CD14-positive monocyte (primary cell): ENCODE measurements around the gene CXCR5. TPM values are rescaled to one million over a fixed set of nuclear protein-coding genes. Genes with fewer than 3 reads are reported as not detected.
A peak's percentile ranks its signal among the peaks of the same experiment; 100 is the strongest.

Experiments
- DNase-seq, 3 donors: peaks; one replicate each; pipeline ENCODE4 v3.0.0-alpha.2; 2011 to 2022
- H2AFZ ChIP-seq: 2 replicates; pipeline ENCODE4 v1.6.0; 2012; ENCODE audit warnings: mild to moderate bottlenecking, low read depth, low read length, inconsistent platforms; ENCODE audit not compliant: insufficient read depth, poor library complexity, severe bottlenecking
- H3K27ac ChIP-seq, 2 donors: 1 replicate in 1 of 2; 2 replicates in 1 of 2; pipeline ENCODE4 v1.5.1; 2012 to 2013; ENCODE audit warnings: low read length in 2 of 2, control low read depth in 1 of 2, inconsistent platforms in 1 of 2, low read depth in 1 of 2, mild to moderate bottlenecking in 1 of 2
- H3K27me3 ChIP-seq, 2 donors: one replicate each; pipeline versions ENCODE4 v1.6.0 to v1.6.1; 2011 to 2013; ENCODE audit warnings: low read length in 2 of 2; ENCODE audit not compliant: control insufficient read depth in 2 of 2, insufficient read depth in 2 of 2
- H3K36me3 ChIP-seq, 2 donors: replicated peaks in 1 of 2; 1 replicate in 1 of 2; 2 replicates in 1 of 2; pipeline versions ENCODE4 v1.5.1 to v1.6.1; 2012 to 2013; ENCODE audit warnings: low read length in 2 of 2, control low read depth in 1 of 2, inconsistent platforms in 1 of 2, mild to moderate bottlenecking in 1 of 2; ENCODE audit not compliant: insufficient read depth in 2 of 2, control insufficient read depth in 1 of 2
- H3K4me1 ChIP-seq, 2 donors: 1 replicate in 1 of 2; 2 replicates in 1 of 2; pipeline versions ENCODE4 v1.5.1 to v1.6.1; 2012 to 2013; ENCODE audit warnings: low read length in 2 of 2, control low read depth in 1 of 2, inconsistent platforms in 1 of 2, mild to moderate bottlenecking in 1 of 2, moderate library complexity in 1 of 2; ENCODE audit not compliant: insufficient read depth in 2 of 2, control insufficient read depth in 1 of 2
- H3K4me2 ChIP-seq: replicated peaks from 2 replicates; pipeline ENCODE3; 2012; ENCODE audit warnings: low read length, moderate library complexity, mild to moderate bottlenecking; ENCODE audit not compliant: poor library complexity, severe bottlenecking; ENCODE audit errors: extremely low read depth
- H3K4me3 ChIP-seq, 3 experiments: fragments of 200-600 bp in 1 of 3; sonication (generic) in 1 of 3; replicated peaks in 1 of 3; 1 replicate in 2 of 3; 2 replicates in 1 of 3; pipeline ENCODE4 v1.5.1; 2011 to 2013; ENCODE audit warnings: low read length in 3 of 3, mild to moderate bottlenecking in 3 of 3, control low read depth in 2 of 3, low read depth in 2 of 3, inconsistent platforms in 1 of 3, moderate library complexity in 1 of 3
- H3K79me2 ChIP-seq: 2 replicates; pipeline ENCODE4 v1.6.0; 2012; ENCODE audit warnings: mild to moderate bottlenecking, control low read depth, inconsistent platforms, low read length, moderate library complexity; ENCODE audit not compliant: insufficient read depth
- H3K9ac ChIP-seq: 2 replicates; pipeline ENCODE4 v1.6.0; 2017; ENCODE audit warnings: low read length, mild to moderate bottlenecking; ENCODE audit not compliant: insufficient read depth, poor library complexity, severe bottlenecking
- H3K9me3 ChIP-seq, 2 donors: replicated peaks in 1 of 2; 1 replicate in 1 of 2; 2 replicates in 1 of 2; pipeline versions ENCODE4 v1.5.1 to v1.6.1; 2012 to 2013; ENCODE audit warnings: low read length in 2 of 2, control low read depth in 1 of 2; ENCODE audit not compliant: control insufficient read depth in 1 of 2, insufficient read depth in 1 of 2
- H4K20me1 ChIP-seq: 2 replicates; pipeline ENCODE4 v1.6.0; 2012; ENCODE audit warnings: mild to moderate bottlenecking, low read length, control low read depth, moderate library complexity; ENCODE audit not compliant: insufficient read depth
- H3K27ac Mint-ChIP-seq, 7 donors: one replicate each; pipeline ENCODE4 v1.8.0; 2020; ENCODE audit warnings: mild to moderate bottlenecking in 7 of 7, mixed read lengths in 7 of 7, moderate library complexity in 6 of 7, inconsistent platforms in 2 of 7
- H3K27me3 Mint-ChIP-seq, 3 donors: one replicate each; pipeline ENCODE4 v1.8.0; 2021 to 2022; ENCODE audit warnings: low read depth in 3 of 3, mild to moderate bottlenecking in 3 of 3, mixed read lengths in 3 of 3, moderate library complexity in 3 of 3, inconsistent platforms in 1 of 3
- H3K36me3 Mint-ChIP-seq, 2 donors: one replicate each; pipeline ENCODE4 v1.8.0; 2020; ENCODE audit warnings: mixed read lengths in 2 of 2, inconsistent platforms in 1 of 2, mild to moderate bottlenecking in 1 of 2
- H3K4me1 Mint-ChIP-seq: one replicate; pipeline ENCODE4 v1.8.0; 2020; ENCODE audit warnings: mild to moderate bottlenecking, mixed read lengths
- H3K4me3 Mint-ChIP-seq, 2 donors: one replicate each; pipeline ENCODE4 v1.8.0; 2020; ENCODE audit warnings: mild to moderate bottlenecking in 2 of 2, mixed read lengths in 2 of 2, moderate library complexity in 1 of 2
- H3K9me3 Mint-ChIP-seq, 7 donors: one replicate each; pipeline ENCODE4 v1.8.0; 2020 to 2022; ENCODE audit warnings: mixed read lengths in 7 of 7, mild to moderate bottlenecking in 6 of 7, moderate library complexity in 6 of 7, inconsistent platforms in 2 of 7
- WGBS: methylation state at CpG from one replicate; pipeline ENCODE4 v1.1.5; 2013; ENCODE audit warnings: missing lambda C conversion rate; ENCODE audit not compliant: insufficient coverage; 5-methylcytosine and 5-hydroxymethylcytosine counted together
- intact Hi-C, 2 donors: fragments of 100-400 bp; cut with micrococcal nuclease; formaldehyde crosslinking; loops; one replicate each; pipeline versions ENCODE4 v1.15.0 to v1.15.1; 2023
- polyA plus RNA-seq, 3 donors: library from polyadenylated mRNA; depleted of rRNA in 1 of 3; unstranded in 2 of 3; stranded (reverse) in 1 of 3; fragments of 300-500 nt in 2 of 3; fragments of >200 nt in 1 of 3; fragmentation: Illumina TruSeq in 2 of 3; gene quantifications; 1 replicate in 2 of 3; 2 replicates in 1 of 3; pipeline ENCODE4 v1.2.3, GENCODE V29; 2012 to 2021
- TF ChIP-seq, protein P1 (sequence below): fragments of 200-600 bp; IDR thresholded peaks from one replicate; pipeline ENCODE4 v1.8.0; 2022; ENCODE audit warnings: antibody characterized with exemption, mild to moderate bottlenecking

The CXCR5 gene
- polyA plus RNA-seq, 3 donors, result 0.08 to 0.31 (median 0.09) TPM

DNA sequence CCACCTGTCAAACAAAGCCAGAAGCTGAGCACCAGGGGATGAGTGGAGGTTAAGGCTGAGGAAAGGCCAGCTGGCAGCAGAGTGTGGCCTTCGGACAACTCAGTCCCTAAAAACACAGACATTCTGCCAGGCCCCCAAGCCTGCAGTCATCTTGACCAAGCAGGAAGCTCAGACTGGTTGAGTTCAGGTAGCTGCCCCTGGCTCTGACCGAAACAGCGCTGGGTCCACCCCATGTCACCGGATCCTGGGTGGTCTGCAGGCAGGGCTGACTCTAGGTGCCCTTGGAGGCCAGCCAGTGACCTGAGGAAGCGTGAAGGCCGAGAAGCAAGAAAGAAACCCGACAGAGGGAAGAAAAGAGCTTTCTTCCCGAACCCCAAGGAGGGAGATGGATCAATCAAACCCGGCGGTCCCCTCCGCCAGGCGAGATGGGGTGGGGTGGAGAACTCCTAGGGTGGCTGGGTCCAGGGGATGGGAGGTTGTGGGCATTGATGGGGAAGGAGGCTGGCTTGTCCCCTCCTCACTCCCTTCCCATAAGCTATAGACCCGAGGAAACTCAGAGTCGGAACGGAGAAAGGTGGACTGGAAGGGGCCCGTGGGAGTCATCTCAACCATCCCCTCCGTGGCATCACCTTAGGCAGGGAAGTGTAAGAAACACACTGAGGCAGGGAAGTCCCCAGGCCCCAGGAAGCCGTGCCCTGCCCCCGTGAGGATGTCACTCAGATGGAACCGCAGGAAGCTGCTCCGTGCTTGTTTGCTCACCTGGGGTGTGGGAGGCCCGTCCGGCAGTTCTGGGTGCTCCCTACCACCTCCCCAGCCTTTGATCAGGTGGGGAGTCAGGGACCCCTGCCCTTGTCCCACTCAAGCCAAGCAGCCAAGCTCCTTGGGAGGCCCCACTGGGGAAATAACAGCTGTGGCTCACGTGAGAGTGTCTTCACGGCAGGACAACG, 11.7 kb downstream of the CXCR5 start:
- Histone ChIP-seq H2AFZ (no peak overlapping the region), H3K4me2 (no peak overlapping the region), H3K79me2 (no peaks in the 10 kb centered on the region), H3K36me3 (peaks cover 12 to 17% of the 10 kb centered on the region in 2 donors), H3K27ac (no peak overlapping the region), H4K20me1 (no peaks in the 10 kb centered on the region), H3K4me3 (no peak overlapping the region), H3K9me3 (no peaks in the 10 kb centered on the region), H3K27me3 (no peaks in the 10 kb centered on the region), H3K4me1 (peaks cover 14 to 15% of the 10 kb centered on the region in 2 donors), H3K9ac (no peak overlapping the region)
- Mint-ChIP-seq H3K9me3 (no peaks in the 10 kb centered on the region), H3K27ac (peak overlapping the region in 3 of 7 donors; percentile 14 to 66 (median 64)), H3K4me3 (no peak overlapping the region), H3K27me3 (peaks cover 3 to 10% (median 9%) of the 10 kb centered on the region in 3 donors), H3K36me3 (peaks cover 20 to 23% of the 10 kb centered on the region in 2 donors), H3K4me1 (peaks cover 23% of the 10 kb centered on the region)
- WGBS, result 95% methylated on average over 15 of the region's 26 CpGs
- TF ChIP-seq, protein P1, sequence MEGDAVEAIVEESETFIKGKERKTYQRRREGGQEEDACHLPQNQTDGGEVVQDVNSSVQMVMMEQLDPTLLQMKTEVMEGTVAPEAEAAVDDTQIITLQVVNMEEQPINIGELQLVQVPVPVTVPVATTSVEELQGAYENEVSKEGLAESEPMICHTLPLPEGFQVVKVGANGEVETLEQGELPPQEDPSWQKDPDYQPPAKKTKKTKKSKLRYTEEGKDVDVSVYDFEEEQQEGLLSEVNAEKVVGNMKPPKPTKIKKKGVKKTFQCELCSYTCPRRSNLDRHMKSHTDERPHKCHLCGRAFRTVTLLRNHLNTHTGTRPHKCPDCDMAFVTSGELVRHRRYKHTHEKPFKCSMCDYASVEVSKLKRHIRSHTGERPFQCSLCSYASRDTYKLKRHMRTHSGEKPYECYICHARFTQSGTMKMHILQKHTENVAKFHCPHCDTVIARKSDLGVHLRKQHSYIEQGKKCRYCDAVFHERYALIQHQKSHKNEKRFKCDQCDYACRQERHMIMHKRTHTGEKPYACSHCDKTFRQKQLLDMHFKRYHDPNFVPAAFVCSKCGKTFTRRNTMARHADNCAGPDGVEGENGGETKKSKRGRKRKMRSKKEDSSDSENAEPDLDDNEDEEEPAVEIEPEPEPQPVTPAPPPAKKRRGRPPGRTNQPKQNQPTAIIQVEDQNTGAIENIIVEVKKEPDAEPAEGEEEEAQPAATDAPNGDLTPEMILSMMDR, result no peak
- intact Hi-C loops, result loop anchor here in 1 of 2 donors (5.0 kb wide), 1 partner anchor 37 kb away; no protein-coding TSS in a partner anchor
- DNase-seq, result no peak

DNA sequence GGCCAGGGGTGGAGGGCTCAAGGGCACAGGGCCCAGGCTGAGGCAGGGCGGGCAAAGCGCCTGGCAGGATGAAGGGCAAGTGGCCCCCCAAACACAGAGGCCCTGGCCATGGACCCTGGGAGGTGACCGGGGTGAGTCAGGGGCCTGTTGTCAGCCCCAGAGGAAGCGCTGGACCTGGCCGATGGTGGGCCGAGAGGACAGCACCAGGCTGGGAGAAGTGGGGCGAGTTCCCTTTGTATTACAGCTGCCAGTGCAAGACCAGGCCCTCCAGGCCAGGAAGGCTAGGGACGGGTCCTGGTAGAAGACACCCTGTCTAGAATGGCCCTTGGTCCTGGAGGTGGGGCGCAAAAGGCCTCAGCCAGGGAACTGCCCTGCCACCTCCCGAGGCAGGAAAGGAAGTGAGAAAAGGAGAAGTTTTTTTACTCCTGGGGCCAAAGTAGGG, 12.8 kb downstream of the CXCR5 start:
- H3K4me3 ChIP-seq, result no peak overlapping the region
- Mint-ChIP-seq H3K4me1 (peaks cover 23% of the 10 kb centered on the region), H3K9me3 (no peaks in the 10 kb centered on the region), H3K27ac (peak overlapping the region; percentile 2 to 88 (median 75)), H3K27me3 (peaks cover 3 to 10% (median 9%) of the 10 kb centered on the region in 3 donors), H3K36me3 (peaks cover 31 to 34% of the 10 kb centered on the region in 2 donors), H3K4me3 (peak overlapping the region; percentile 50 to 62)
- peak overlapping the region; percentile 10 for H3K9ac ChIP-seq
- DNase-seq, result peak in 2 of 3 donors; percentile 33 to 41
- peaks cover 24 to 29% of the 10 kb centered on the region in 2 donors for H3K36me3 ChIP-seq
- H2AFZ ChIP-seq, result no peak overlapping the region
- H3K4me2 ChIP-seq, result peak overlapping the region; percentile 12
- H4K20me1 ChIP-seq, result no peaks in the 10 kb centered on the region
- H3K79me2 ChIP-seq, result no peaks in the 10 kb centered on the region
- H3K27ac ChIP-seq, result peak overlapping the region; percentile 5 to 18
- H3K9me3 ChIP-seq, result no peaks in the 10 kb centered on the region
- intact Hi-C loops, result loop anchor here in 1 of 2 donors (5.0 kb wide), 1 partner anchor 36 kb away; no protein-coding TSS in a partner anchor
- no peaks in the 10 kb centered on the region for H3K27me3 ChIP-seq
- peaks cover 14 to 15% of the 10 kb centered on the region in 2 donors for H3K4me1 ChIP-seq
- WGBS, result 72% methylated on average over 10 of the region's 10 CpGs
- TF ChIP-seq, protein P1, result peak; percentile 14
